Sigmoid colon (tissue), 4 donors: ENCODE measurements around the gene RABGGTA.

Experiments used
- POLR2AphosphoS5 ChIP-seq, 4 donors: sonication (generic); formaldehyde crosslinking; IDR thresholded peaks; one replicate each; pipeline ENCODE4 v1.6.1; 2017; ENCODE audit warnings: antibody characterized with exemption in 4 of 4
- TF ChIP-seq, protein P1 (sequence below), 4 experiments: fragments of 450-650 bp in 3 of 4; fragments of 200-600 bp in 1 of 4; IDR thresholded peaks; one replicate each; pipeline ENCODE4 v1.5.1; 2016 to 2019; ENCODE audit warnings: antibody characterized with exemption in 4 of 4, mild to moderate bottlenecking in 3 of 4, moderate library complexity in 2 of 4

DNA sequence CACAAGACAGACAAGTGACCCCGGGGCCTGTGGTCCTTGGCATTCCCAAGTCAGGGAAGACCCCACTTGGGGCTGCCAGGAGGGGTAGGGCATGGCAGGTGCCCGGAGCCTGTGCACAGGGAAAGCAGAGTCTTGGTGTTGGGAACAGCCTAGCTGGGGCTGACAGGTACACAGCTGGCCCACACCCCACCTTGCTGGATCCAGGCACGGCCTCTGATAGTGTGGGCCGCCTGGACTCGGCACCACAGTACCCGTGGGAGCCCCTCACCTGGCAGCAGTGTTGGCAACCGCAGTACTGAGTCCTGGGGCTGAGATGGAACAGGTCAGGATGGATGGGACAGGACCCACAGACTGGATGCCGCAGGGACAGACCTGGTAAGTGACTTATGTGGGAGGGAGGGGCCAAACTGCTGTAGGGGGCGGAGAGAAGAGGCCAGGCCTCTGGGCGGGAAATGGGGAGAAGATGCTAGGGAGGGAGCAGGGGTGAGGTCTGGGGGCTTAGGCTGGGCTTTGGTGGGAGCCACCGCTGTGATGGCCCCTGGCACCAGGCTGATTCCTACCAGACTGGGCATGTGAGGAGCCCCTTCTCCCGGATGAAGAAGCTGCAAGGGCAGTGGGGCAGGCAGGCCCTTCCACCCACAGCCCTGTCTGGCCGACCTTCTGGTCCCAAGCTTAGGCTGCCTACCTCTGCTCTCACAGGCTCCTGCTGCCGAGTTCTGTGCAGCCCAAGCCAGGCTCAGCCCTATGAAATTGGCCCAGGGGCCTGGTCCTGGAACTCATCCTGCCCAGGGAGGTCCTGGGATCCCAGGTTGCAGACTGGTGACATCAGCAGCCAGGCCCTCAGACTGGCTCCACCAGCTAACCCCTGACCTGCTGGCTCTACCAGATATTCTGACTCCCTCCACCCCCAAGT is 8.3 kb downstream of the RABGGTA start, which contains the start of gene TGM1:
- TF ChIP-seq POLR2AphosphoS5 (IDR thresholded peaks at IDR 0.05), result no peak
- TF ChIP-seq, protein P1, sequence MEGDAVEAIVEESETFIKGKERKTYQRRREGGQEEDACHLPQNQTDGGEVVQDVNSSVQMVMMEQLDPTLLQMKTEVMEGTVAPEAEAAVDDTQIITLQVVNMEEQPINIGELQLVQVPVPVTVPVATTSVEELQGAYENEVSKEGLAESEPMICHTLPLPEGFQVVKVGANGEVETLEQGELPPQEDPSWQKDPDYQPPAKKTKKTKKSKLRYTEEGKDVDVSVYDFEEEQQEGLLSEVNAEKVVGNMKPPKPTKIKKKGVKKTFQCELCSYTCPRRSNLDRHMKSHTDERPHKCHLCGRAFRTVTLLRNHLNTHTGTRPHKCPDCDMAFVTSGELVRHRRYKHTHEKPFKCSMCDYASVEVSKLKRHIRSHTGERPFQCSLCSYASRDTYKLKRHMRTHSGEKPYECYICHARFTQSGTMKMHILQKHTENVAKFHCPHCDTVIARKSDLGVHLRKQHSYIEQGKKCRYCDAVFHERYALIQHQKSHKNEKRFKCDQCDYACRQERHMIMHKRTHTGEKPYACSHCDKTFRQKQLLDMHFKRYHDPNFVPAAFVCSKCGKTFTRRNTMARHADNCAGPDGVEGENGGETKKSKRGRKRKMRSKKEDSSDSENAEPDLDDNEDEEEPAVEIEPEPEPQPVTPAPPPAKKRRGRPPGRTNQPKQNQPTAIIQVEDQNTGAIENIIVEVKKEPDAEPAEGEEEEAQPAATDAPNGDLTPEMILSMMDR (IDR thresholded peaks at IDR 0.05), result no peak
